ENCODE data around the gene PDE4DIP.
"Not testable (repeated sequence)": the region's sequence is repeated elsewhere in the genome, so short reads cannot be mapped to it uniquely, and the experiment has no call there.

- not testable (repeated sequence) for TF ChIP-seq CTCF (conservative IDR thresholded peaks at IDR 0.05; ENCODE audit: low read length); EZH2phosphoT487 (IDR thresholded peaks at IDR 0.05; ENCODE audit: borderline replicate concordance, low read depth, low read length)
These were observed 174.3 kb downstream of the PDE4DIP start for GRCh38 chr1:149018577-149018976.
